ENCODE measurements around the gene OPRL1. TPM values are rescaled to one million over a fixed set of nuclear protein-coding genes. Genes with fewer than 3 reads are reported as not detected.

OPRL1 gene
- total RNA-seq, 2 experiments from 2014 or later: 0.61 to 0.63 TPM

DNA sequence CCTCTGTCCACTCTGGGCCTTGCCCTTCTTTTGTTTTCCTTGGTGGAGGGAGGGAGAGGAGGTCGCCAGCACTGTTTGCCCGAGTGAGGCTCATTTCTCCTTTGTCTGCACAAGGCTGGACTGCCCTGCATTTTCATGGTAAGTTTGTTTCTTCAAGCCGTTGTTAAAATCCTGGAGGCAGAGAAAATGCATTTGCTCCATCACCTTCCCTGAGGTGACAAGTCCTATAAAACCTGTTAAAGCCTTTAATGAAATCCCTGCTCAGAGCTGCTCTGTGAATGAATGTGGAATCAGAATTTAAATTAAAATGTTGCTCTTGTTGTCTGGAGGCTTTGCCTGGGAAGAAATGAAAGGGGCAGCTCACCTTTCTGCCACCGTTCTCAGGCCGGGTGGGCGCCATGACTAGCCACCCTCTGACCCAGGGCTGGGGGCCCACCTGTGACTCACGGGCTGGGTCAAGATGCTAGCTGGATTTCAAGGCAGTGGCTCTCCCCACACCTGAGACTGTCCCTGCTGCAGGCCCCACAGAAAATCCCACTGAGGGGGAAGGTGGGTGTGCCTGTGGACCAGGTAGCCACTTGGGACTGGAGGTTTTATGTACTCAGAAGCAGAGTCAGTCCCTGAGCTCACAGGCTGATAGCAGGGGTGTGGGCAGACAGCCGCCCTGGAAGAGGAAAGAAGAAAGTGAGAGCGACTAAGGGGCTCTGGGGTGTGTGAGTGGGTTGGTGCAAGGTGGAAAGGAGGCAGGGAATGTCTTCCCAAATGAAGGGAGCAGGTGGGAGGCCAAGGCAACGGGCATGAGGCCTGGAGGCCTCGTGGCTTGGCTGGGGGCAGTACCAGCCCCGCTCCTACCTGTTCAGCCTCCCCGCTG is 60.4 kb downstream of the OPRL1 start:
- ChIA-PET CTCF (interaction anchor here (1.1 kb wide), 1 partner anchor 101 kb away, joined by 3 read pairs; no protein-coding TSS in a partner anchor), POLR2A (no interaction called here)
- Mint-ChIP-seq H3K36me3 (ENCODE audit: low read depth) (no peaks in the 10 kb centered on the region), H3K4me3 (no peak overlapping the region), H3K4me1 (ENCODE audit: low read depth) (no peaks in the 10 kb centered on the region), H3K9me3 (peaks cover 7% of the 10 kb centered on the region), H3K27me3 (peaks cover 3% of the 10 kb centered on the region), H3K27ac (no peak overlapping the region)
- ATAC-seq: no peak
- DNase-seq: no peak
- intact Hi-C loops (cut with micrococcal nuclease): no loop called here
- TF ChIP-seq, protein P1, sequence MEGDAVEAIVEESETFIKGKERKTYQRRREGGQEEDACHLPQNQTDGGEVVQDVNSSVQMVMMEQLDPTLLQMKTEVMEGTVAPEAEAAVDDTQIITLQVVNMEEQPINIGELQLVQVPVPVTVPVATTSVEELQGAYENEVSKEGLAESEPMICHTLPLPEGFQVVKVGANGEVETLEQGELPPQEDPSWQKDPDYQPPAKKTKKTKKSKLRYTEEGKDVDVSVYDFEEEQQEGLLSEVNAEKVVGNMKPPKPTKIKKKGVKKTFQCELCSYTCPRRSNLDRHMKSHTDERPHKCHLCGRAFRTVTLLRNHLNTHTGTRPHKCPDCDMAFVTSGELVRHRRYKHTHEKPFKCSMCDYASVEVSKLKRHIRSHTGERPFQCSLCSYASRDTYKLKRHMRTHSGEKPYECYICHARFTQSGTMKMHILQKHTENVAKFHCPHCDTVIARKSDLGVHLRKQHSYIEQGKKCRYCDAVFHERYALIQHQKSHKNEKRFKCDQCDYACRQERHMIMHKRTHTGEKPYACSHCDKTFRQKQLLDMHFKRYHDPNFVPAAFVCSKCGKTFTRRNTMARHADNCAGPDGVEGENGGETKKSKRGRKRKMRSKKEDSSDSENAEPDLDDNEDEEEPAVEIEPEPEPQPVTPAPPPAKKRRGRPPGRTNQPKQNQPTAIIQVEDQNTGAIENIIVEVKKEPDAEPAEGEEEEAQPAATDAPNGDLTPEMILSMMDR (IDR thresholded peaks at IDR 0.05): no peak

DNA sequence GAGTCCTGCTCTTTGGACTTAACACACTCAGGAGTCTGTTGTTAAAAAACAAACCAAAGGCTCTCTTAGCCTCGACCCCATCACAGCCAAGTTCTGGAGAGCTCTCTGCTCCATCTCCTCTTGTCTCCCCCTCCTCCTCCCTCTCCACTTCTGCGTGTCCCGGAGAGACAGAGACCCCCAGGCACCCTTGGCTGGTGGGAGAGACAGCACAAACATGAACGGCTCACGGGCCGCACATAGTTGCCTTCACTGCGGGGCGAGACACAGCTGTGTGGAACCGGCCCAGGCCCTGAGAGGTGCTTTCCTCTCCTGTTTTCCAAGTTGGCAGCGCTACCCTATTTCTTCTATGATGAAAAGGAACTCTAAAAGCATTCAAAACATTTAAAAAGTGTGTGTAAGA is 61.1 kb downstream of the OPRL1 start:
- peaks cover 1% of the 10 kb centered on the region for H3K27me3 Mint-ChIP-seq
- TF ChIP-seq, protein P1 (IDR thresholded peaks at IDR 0.05): no peak
- DNase-seq: no peak
- H3K36me3 Mint-ChIP-seq (ENCODE audit: low read depth): no peaks in the 10 kb centered on the region
- peaks cover 9% of the 10 kb centered on the region for H3K9me3 Mint-ChIP-seq
- ChIA-PET POLR2A (no interaction called here), CTCF (interaction anchor here (1.2 kb wide), 1 partner anchor 21 kb away, joined by 4 read pairs; no protein-coding TSS in a partner anchor)
- no peak overlapping the region for H3K27ac Mint-ChIP-seq
- H3K4me3 Mint-ChIP-seq: no peak overlapping the region
- no peaks in the 10 kb centered on the region for H3K4me1 Mint-ChIP-seq (ENCODE audit: low read depth)
- ATAC-seq: no peak
- intact Hi-C loops (cut with micrococcal nuclease): no loop called here

DNA sequence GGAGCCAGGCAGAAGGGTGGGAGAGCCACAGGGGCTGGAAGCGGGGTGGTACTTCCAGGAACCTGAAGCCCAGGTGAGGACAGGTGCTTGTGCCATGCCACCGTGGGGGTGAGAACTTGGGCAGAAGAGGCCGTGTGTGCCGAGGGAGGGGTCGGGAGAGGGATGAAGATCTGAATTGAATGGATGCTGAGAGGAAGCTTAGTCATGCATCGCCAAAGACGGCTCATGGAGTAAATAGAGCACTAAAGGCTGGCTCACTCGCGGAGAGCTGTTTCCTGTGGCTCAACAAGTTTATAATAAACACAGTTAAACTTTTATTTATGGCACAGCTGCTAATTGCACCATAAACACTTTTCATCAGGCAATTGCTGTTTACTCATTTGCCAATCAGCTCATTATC is 62.7 kb downstream of the OPRL1 start:
- CTCF ChIA-PET: no interaction called here
- H3K4me1 Mint-ChIP-seq (ENCODE audit: low read depth): no peaks in the 10 kb centered on the region
- intact Hi-C loops (cut with micrococcal nuclease): no loop called here
- TF ChIP-seq, protein P1 (IDR thresholded peaks at IDR 0.05): no peak
- H3K9me3 Mint-ChIP-seq: peaks cover 9% of the 10 kb centered on the region
- ATAC-seq (no peak), DNase-seq (no peak)
- no peaks in the 10 kb centered on the region for H3K27me3 Mint-ChIP-seq
- no peak overlapping the region for H3K27ac Mint-ChIP-seq
- POLR2A ChIA-PET: no interaction called here
- no peaks in the 10 kb centered on the region for H3K36me3 Mint-ChIP-seq (ENCODE audit: low read depth)
- H3K4me3 Mint-ChIP-seq: no peak overlapping the region

DNA sequence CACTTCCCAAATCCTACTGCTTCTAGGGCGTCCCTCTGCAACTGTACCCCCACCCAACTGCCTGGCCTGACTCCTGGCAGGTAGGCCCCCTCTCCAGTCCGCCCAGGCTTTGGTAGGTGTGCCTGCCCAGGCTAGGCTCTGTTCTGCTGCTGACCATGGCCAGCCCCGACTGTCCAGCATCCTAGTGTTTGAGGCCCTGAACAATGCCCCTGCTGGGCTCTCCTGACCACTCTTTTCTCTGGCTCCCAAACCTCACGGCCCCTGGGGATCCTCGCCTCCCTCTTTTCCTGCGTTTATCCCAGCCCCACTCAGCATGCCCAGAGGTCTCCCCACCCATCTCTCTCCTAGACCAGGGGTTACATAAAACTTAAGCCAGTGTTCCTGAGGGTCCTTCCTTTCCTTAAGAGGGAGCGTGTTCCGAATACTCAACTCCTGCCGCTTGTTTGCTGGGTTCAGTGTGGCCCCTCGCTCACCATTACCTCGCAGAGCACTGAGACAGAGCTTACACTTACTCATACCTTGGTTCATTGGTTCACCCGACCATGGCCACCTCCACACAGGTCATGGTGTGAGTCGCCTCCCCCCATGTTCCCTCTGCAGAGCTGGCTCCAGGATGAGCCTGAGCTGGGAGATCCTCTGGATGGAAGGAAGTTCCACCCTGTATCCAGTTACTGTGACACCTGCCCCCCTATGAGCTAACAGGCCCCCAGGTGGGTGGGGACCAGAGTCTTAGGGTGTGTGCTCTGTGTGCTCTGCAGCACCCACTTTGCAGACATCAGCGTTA is 63.3 kb downstream of the OPRL1 start:
- Mint-ChIP-seq H3K27ac (no peak overlapping the region), H3K27me3 (no peaks in the 10 kb centered on the region), H3K36me3 (ENCODE audit: low read depth) (no peaks in the 10 kb centered on the region), H3K9me3 (peaks cover 9% of the 10 kb centered on the region), H3K4me1 (ENCODE audit: low read depth) (no peaks in the 10 kb centered on the region), H3K4me3 (no peak overlapping the region)
- ATAC-seq (no peak), DNase-seq (no peak)
- TF ChIP-seq, protein P1 (IDR thresholded peaks at IDR 0.05): no peak
- ChIA-PET CTCF (no interaction called here), POLR2A (interaction anchor here (1.1 kb wide), 1 partner anchor 118 kb away, joined by 3 read pairs; no protein-coding TSS in a partner anchor)
- intact Hi-C loops (cut with micrococcal nuclease): no loop called here
